ENCODE data around the gene ZSCAN5B.
"Not testable (repeated sequence)": the region's sequence is repeated elsewhere in the genome, so short reads cannot be mapped to it uniquely, and the experiment has no call there.

Gene ZSCAN5B

GRCh38 chr19:56197646-56198045 is at the start of gene ZSCAN5B:
ZSCAN5B (minus strand) TSS chr19:56197783; CDS start chr19:56193052, 4,731 bp downstream.
- DNase-seq, result not testable (repeated sequence)

GRCh38 chr19:56245764-56246163 is 48.2 kb upstream of the ZSCAN5B start:
- not testable (repeated sequence) for DNase-seq

GRCh38 chr19:56245121-56245740 is 47.6 kb upstream of the ZSCAN5B start:
- no peak for DNase-seq

- no peak for DNase-seq
These were observed 25.9 kb upstream of the ZSCAN5B start for GRCh38 chr19:56223481-56223880.

- no peak for DNase-seq
These were observed 25.3 kb upstream of the ZSCAN5B start for GRCh38 chr19:56222901-56223300.

- DNase-seq, result no peak
These were observed 24.3 kb upstream of the ZSCAN5B start for GRCh38 chr19:56221851-56222250.

GRCh38 chr19:56221442-56221841 is 23.9 kb upstream of the ZSCAN5B start:
- DNase-seq, result not testable (repeated sequence)

- DNase-seq, result no peak
These were observed 21.4 kb upstream of the ZSCAN5B start for GRCh38 chr19:56218961-56219360.

- DNase-seq, result no peak
These were observed 19.7 kb upstream of the ZSCAN5B start for GRCh38 chr19:56217039-56217949.

GRCh38 chr19:56211718-56212117 is 14.1 kb upstream of the ZSCAN5B start:
- no peak for DNase-seq

GRCh38 chr19:56210036-56210435 is 12.5 kb upstream of the ZSCAN5B start:
- DNase-seq, result not testable (repeated sequence)

- no peak for DNase-seq
These were observed 11.5 kb upstream of the ZSCAN5B start for GRCh38 chr19:56209091-56209490.

GRCh38 chr19:56207581-56207980 is 10.0 kb upstream of the ZSCAN5B start:
- DNase-seq, result not testable (repeated sequence)

- no peak for DNase-seq
These were observed 4.4 kb upstream of the ZSCAN5B start, which contains the start of gene ZSCAN5C for GRCh38 chr19:56201973-56202372. ZSCAN5C (plus strand) TSS chr19:56202273; CDS start chr19:56205914, 3,641 bp downstream.

- DNase-seq, result no peak
These were observed 2.1 kb upstream of the ZSCAN5B start for GRCh38 chr19:56199687-56200086.

GRCh38 chr19:56193981-56194640 is 3.5 kb downstream of the ZSCAN5B start:
- DNase-seq, result no peak

GRCh38 chr19:56191711-56192110 is 5.9 kb downstream of the ZSCAN5B start:
- no peak for DNase-seq

- DNase-seq, result no peak
These were observed 6.5 kb downstream of the ZSCAN5B start for GRCh38 chr19:56191115-56191514.

GRCh38 chr19:56189785-56190184 is 7.8 kb downstream of the ZSCAN5B start:
- no peak for DNase-seq

- DNase-seq, result no peak
These were observed 19.9 kb downstream of the ZSCAN5B start for GRCh38 chr19:56177564-56178243.

GRCh38 chr19:56176881-56177280 is 20.7 kb downstream of the ZSCAN5B start:
- no peak for DNase-seq

- DNase-seq, result not testable (repeated sequence)
These were observed 21.3 kb downstream of the ZSCAN5B start for GRCh38 chr19:56176310-56176709.

- not testable (repeated sequence) for DNase-seq
These were observed 21.7 kb downstream of the ZSCAN5B start, which contains the start of gene GALP for GRCh38 chr19:56175861-56176307. GALP (plus strand) TSS chr19:56176008; CDS start chr19:56177109, 1,101 bp downstream.
